GM13977 (cell line): ENCODE measurements around the gene EHMT1.

Experiments used
- DNase-seq: peaks from one replicate; pipeline ENCODE4 v3.0.0; 2012; ENCODE audit warnings: low spot score
- in situ Hi-C: fragments of 300-500 bp; cut with MboI; formaldehyde crosslinking; loops from one replicate; pipeline ENCODE4 v1.12.0; 2022; ENCODE audit warnings: low sequenced_read_pairs, low pct_unique_long_range_greater_than_20kb, mixed read lengths, inconsistent platforms; ENCODE audit not compliant: unreplicated experiment
- TF ChIP-seq, protein P1 (sequence below): IDR thresholded peaks from 2 replicates; pipeline ENCODE4 v1.5.1; 2012; ENCODE audit warnings: mild to moderate bottlenecking, control low read depth; ENCODE audit not compliant: insufficient read depth; ENCODE audit errors: extremely low read depth, missing control alignments

Gene EHMT1

DNA sequence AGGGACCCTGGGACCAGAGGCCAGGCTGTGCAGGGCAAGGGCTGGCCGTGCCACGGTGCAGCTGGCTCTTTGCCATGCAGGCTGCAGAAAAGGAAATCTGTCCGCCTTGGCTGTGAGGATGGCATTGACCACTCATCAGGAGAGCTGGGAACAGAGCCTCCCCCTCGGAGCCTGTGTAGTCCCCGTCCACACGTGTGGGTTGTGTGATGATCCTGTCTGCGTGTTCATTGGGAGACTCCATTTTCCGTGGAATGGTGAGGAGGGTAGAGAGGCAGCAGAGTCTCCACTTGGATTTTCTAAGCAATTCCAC lies 47.7 kb downstream of the EHMT1 start:
- DNase-seq, result no peak
- TF ChIP-seq, protein P1, sequence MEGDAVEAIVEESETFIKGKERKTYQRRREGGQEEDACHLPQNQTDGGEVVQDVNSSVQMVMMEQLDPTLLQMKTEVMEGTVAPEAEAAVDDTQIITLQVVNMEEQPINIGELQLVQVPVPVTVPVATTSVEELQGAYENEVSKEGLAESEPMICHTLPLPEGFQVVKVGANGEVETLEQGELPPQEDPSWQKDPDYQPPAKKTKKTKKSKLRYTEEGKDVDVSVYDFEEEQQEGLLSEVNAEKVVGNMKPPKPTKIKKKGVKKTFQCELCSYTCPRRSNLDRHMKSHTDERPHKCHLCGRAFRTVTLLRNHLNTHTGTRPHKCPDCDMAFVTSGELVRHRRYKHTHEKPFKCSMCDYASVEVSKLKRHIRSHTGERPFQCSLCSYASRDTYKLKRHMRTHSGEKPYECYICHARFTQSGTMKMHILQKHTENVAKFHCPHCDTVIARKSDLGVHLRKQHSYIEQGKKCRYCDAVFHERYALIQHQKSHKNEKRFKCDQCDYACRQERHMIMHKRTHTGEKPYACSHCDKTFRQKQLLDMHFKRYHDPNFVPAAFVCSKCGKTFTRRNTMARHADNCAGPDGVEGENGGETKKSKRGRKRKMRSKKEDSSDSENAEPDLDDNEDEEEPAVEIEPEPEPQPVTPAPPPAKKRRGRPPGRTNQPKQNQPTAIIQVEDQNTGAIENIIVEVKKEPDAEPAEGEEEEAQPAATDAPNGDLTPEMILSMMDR, result no peak
- in situ Hi-C loops, result no loop called here

DNA sequence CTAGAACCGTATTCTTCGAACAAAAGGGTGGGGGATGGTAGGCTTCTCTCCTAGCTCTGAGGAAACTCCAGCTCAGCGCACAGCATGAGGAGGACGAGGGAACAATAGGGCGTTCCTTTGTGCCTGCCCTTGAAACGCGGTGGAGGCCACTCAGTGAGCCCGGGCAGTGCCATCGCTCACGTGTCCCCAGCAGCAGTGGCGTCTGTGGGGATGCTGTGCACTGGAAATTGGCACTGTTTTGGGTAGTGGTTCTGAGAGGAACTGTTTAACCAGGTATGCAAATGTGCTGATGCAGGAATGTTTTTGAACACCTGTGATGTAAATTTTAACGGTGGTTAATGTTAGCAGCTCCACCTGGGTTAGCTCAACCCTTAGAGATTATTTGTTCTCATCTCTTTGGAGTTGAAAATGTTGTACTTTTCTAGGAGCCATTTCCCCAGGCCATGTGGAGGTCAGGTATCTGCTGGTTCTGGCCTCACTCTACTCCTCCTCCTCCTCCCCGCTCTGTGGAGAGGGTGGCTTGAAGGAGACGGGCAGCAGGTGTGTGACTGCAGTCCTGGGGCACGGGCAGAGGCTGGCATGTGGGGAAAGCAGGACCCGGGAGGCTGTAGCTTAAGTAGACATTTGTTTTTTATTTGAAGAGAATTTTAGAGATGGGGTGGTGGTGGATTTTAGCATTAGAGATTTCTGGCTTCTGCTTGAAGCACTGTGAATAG lies 48.3 kb downstream of the EHMT1 start:
- in situ Hi-C loops, result no loop called here
- no peak for DNase-seq
- TF ChIP-seq, protein P1, result no peak

DNA sequence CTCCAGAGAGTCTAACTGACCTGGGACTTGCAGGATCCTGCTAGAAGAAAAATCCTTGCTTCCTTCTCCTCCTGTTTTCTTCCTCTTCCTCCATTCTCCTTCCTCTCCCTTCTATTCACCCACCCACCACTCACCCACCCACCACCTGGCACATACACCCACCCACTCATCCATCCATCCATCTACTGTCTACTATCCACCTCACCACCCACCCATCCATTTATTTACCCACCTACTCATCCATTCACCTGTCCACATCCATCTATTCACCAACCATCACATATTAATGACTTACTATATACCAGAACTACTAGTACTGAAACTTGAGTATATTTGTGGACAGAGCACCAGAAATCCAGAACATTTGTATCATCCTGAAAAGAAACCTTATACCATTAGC lies 49.4 kb downstream of the EHMT1 start:
- in situ Hi-C loops, result no loop called here
- no peak for DNase-seq

DNA sequence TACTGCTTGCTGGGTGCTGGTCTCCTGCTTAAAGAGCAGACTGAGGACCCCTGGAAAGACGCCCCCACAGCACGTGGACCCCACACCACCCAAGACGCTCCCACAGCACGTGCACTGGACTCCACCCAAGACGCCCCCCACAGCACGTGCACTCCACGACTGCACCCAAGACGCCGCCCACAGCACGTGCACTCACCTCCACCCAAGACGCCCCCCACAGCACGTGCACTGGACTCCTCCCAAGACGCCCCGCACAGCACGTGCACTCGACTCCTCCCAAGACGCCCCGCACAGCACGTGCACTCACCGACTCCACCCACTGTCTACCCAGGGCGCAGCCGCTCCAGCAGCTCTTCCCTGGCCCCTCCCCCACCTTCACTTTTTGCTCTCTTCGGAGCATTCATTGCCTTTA lies 50.5 kb downstream of the EHMT1 start:
- TF ChIP-seq, protein P1, result no peak
- no peak for DNase-seq
- in situ Hi-C loops, result no loop called here

More for the DNA sequence above, 49.4 kb downstream of the EHMT1 start:
- TF ChIP-seq, protein P1, result no peak

DNA sequence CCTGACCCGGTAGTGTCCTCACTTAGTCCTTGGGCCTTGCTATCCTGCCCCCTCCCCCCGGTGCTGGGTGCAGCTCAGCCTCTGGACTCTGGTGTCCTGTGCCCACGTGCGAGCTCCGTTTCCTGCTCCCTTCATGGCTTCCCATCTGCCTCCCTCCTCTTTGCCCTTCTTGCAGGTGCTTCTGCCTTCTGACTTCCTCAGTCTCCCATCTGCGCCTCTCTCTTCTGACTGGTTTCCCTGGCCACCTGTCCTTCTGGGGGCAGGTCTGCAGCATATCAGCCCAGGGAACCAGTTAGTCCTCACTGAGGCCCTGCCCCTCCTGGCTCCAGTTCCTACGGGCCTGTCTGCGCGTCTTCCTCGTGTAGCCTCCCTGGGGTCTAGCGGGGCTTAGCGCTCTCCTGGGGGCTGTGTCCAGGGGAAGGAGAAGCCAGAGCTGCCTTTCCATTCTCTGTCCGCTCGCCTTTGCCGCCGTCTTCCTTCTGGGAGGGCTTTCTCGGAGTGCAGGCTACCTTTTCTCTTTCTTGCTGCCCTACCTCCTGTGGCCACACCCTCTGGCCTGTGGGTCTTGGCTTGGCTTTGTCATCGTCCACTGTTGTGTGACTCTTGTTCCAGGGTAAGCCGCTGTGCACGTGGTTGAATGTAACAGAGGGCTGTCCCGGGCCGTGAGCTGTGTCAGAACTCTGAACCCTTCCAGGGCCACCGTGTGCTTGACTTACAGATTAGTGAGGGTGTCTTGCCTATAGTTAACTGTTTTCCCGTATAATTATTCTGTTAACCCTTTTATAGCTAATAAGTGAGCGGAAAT lies 51.8 kb downstream of the EHMT1 start:
- TF ChIP-seq, protein P1, result no peak
- no peak for DNase-seq
- in situ Hi-C loops, result no loop called here

DNA sequence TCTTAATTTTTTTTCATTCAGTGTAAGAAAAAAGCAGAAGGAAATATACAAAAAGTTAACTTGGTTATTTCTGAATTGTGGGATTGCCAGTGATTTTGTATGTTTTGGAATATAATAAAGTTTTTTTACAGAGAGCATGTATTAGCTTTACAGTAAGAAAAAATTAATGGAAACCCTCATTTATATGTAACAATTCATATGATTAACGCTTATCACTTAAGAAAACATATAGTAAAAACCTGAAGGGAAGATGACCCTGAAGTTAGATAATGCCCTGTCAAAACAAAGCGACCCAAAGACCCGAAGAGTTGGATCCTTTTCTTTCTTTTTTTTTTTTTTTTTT lies 52.4 kb downstream of the EHMT1 start:
- in situ Hi-C loops, result no loop called here
- no peak for DNase-seq
- TF ChIP-seq, protein P1, result no peak

DNA sequence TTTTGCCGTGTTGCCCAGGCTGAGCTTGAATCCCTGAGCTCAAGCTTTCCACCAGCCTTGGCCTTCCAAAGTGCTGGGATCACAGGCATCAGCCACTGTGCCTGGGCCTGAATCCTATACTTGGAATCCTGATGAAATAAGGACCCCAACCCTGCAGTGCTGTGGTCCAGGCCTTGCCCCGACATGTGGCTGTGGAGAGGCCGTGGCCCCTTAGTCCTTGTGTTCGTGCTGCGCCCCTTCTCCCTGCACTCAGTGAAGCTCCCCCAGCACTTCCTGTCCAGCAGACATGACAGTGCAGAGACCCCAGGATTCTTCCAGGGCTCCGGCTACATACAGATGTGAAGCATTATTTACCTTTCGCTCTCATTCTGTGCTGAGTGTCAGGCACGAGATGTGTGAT lies 52.9 kb downstream of the EHMT1 start:
- DNase-seq, result no peak
- TF ChIP-seq, protein P1, result no peak
- in situ Hi-C loops, result no loop called here
